Measurements from ENCODE around the gene ASB15. TPM values are rescaled to one million over a fixed set of nuclear protein-coding genes. Genes with fewer than 3 reads are reported as not detected.
A peak's percentile ranks its signal among the peaks of the same experiment; 100 is the strongest.

The ASB15 gene
- total RNA-seq, 4 donors from 2014 or later = not detected

- H3K27me3 ChIP-seq = no peaks in the 10 kb centered on the region
- no peaks in the 10 kb centered on the region for H3K9me3 ChIP-seq
- DNase-seq = no peak
- H3K27ac ChIP-seq = no peak overlapping the region
- intact Hi-C loops (cut with DNase I) = no loop called here
- WGBS, 2 donors = 77 to 88% methylated on average over 2 of the region's 2 CpGs
- no peak overlapping the region for H3K4me3 ChIP-seq
- H3K4me1 ChIP-seq = peaks cover 3 to 29% (median 7%) of the 10 kb centered on the region in 3 donors
- TF ChIP-seq CTCF (IDR thresholded peaks at IDR 0.05) = no peak
- no peak for TF ChIP-seq POLR2A (IDR thresholded peaks at IDR 0.05)
- peaks cover 0 to 27% (median 0%) of the 10 kb centered on the region in 3 donors for H3K36me3 ChIP-seq
Observed at GRCh38 chr7:123677061-123677715, 75.6 kb downstream of the ASB15 start.

- intact Hi-C loops (cut with DNase I) = no loop called here
- WGBS, 2 donors = 90 to 94% methylated on average over 3 of the region's 3 CpGs
- no peak overlapping the region for H3K4me3 ChIP-seq
Observed at GRCh38 chr7:123679614-123680013, 78.0 kb downstream of the ASB15 start.

GRCh38 chr7:123680580-123680979 lies 79.0 kb downstream of the ASB15 start:
- H3K27me3 ChIP-seq = no peaks in the 10 kb centered on the region
- intact Hi-C loops (cut with DNase I) = no loop called here
- 88 to 94% methylated on average over 3 of the region's 3 CpGs for WGBS, 2 donors
- H3K4me1 ChIP-seq = peaks cover 0 to 4% (median 0%) of the 10 kb centered on the region in 3 donors
- H3K36me3 ChIP-seq = peaks cover 0 to 59% (median 0%) of the 10 kb centered on the region in 3 donors
- H3K9me3 ChIP-seq = no peaks in the 10 kb centered on the region
- no peak for DNase-seq
- TF ChIP-seq CTCF (IDR thresholded peaks at IDR 0.05) (no peak), POLR2A (IDR thresholded peaks at IDR 0.05) (no peak)
- H3K4me3 ChIP-seq = no peak overlapping the region
- H3K27ac ChIP-seq = no peak overlapping the region

More at GRCh38 chr7:123679614-123680013, 78.0 kb downstream of the ASB15 start:
- no peak for TF ChIP-seq CTCF (IDR thresholded peaks at IDR 0.05)
- TF ChIP-seq POLR2A (IDR thresholded peaks at IDR 0.05) = no peak
- Histone ChIP-seq H3K36me3 (peaks cover 0 to 50% (median 0%) of the 10 kb centered on the region in 3 donors), H3K27ac (no peak overlapping the region), H3K9me3 (no peaks in the 10 kb centered on the region), H3K4me1 (peaks cover 0 to 13% (median under 1%) of the 10 kb centered on the region in 3 donors), H3K27me3 (no peaks in the 10 kb centered on the region)
- DNase-seq = no peak

GRCh38 chr7:123681561-123681960 lies 79.9 kb downstream of the ASB15 start:
- no peak for DNase-seq
- Histone ChIP-seq H3K9me3 (no peaks in the 10 kb centered on the region), H3K36me3 (peaks cover 0 to 60% (median 0%) of the 10 kb centered on the region in 3 donors), H3K27ac (no peak overlapping the region), H3K27me3 (no peaks in the 10 kb centered on the region), H3K4me3 (no peak overlapping the region), H3K4me1 (no peaks in the 10 kb centered on the region)
- TF ChIP-seq POLR2A (IDR thresholded peaks at IDR 0.05) = no peak
- no peak for TF ChIP-seq CTCF (IDR thresholded peaks at IDR 0.05)
- 77 to 87% methylated on average over 2 of the region's 2 CpGs for WGBS, 2 donors
- intact Hi-C loops (cut with DNase I) = no loop called here

- H3K9me3 ChIP-seq = no peaks in the 10 kb centered on the region
- WGBS, 2 donors = 75 to 79% methylated on average over 1 of the region's 1 CpG
- H3K4me3 ChIP-seq = no peak overlapping the region
- no peak for DNase-seq
- no peaks in the 10 kb centered on the region for H3K27me3 ChIP-seq
- TF ChIP-seq POLR2A (IDR thresholded peaks at IDR 0.05) (no peak), CTCF (IDR thresholded peaks at IDR 0.05) (peak in 5 of 6 experiments; percentile 22 to 52 (median 32))
- H3K4me1 ChIP-seq = no peaks in the 10 kb centered on the region
- H3K27ac ChIP-seq = no peak overlapping the region
- H3K36me3 ChIP-seq = peaks cover 0 to 71% (median 0%) of the 10 kb centered on the region in 3 donors
- intact Hi-C loops (cut with DNase I) = no loop called here
Observed at GRCh38 chr7:123682690-123683089, 81.1 kb downstream of the ASB15 start.

Measured in esophagus squamous epithelium (tissue), 5 donors.